ENCODE results near the gene ADORA3. TPM values are rescaled to one million over a fixed set of nuclear protein-coding genes. Genes with fewer than 3 reads are reported as not detected.

ADORA3 gene
- total RNA-seq, 1 experiment from 2014 or later = 0.15 TPM

DNA sequence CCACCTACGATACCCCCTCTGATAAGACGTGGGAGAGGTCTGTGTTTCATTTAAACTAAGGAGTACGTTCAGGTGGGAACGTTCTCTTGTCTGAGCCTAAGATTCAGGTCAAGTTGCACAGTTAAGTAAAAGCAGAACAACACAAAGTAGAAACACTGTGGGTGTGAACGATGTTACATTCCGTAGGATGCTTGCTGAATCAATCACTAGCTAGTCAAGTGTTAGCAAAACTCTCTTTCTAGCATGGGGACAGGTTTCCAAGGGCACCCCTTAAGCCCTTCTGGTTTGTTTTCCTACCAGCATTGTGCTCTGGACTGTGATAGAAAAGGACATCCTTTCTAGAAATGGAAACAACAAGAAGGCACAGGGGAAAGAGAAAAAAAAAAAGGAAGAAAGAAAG, 16.3 kb downstream of the ADORA3 start:
- Mint-ChIP-seq H3K4me3 (no peak overlapping the region), H3K4me1 (no peaks in the 10 kb centered on the region), H3K9me3 (peaks cover 1% of the 10 kb centered on the region; the same call in 1 of the 2 replicates), H3K36me3 (no peaks in the 10 kb centered on the region), H3K27ac (no peak overlapping the region), H3K27me3 (ENCODE audit: low read depth) (no peaks in the 10 kb centered on the region)
- no peak for ATAC-seq
- ChIA-PET POLR2A (no interaction called here), CTCF (interaction anchor here (0.8 to 1.6 kb wide), 2 partner anchors 20 to 29 kb away, joined by 3 to 4 read pairs; no protein-coding TSS in a partner anchor)
- TF ChIP-seq SMAD4 (CRISPR knock-in tag; IDR thresholded peaks at IDR 0.05) = no peak
- no peak for TF ChIP-seq NFE2L1 (CRISPR knock-in tag; IDR thresholded peaks at IDR 0.05)
- no peak for TF ChIP-seq FOXP4 (CRISPR knock-in tag; IDR thresholded peaks at IDR 0.05)
- TF ChIP-seq ZNF138 (CRISPR knock-in tag; conservative IDR thresholded peaks at IDR 0.05) = no peak
- TF ChIP-seq E2F1 (CRISPR knock-in tag; IDR thresholded peaks at IDR 0.05) = no peak
- TF ChIP-seq PRRX2 (CRISPR knock-in tag; IDR thresholded peaks at IDR 0.05) = no peak
- TF ChIP-seq, protein P1, sequence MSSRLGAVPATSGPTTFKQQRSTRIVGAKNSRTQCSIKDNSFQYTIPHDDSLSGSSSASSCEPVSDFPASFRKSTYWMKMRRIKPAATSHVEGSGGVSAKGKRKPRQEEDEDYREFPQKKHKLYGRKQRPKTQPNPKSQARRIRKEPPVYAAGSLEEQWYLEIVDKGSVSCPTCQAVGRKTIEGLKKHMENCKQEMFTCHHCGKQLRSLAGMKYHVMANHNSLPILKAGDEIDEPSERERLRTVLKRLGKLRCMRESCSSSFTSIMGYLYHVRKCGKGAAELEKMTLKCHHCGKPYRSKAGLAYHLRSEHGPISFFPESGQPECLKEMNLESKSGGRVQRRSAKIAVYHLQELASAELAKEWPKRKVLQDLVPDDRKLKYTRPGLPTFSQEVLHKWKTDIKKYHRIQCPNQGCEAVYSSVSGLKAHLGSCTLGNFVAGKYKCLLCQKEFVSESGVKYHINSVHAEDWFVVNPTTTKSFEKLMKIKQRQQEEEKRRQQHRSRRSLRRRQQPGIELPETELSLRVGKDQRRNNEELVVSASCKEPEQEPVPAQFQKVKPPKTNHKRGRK (CRISPR knock-in tag; IDR thresholded peaks at IDR 0.05; ENCODE audit: borderline replicate concordance) = no peak
- no peak for TF ChIP-seq NR3C1 (CRISPR knock-in tag; conservative IDR thresholded peaks at IDR 0.05; ENCODE audit: low read depth)
- TF ChIP-seq TCF7 (CRISPR knock-in tag; IDR thresholded peaks at IDR 0.05; ENCODE audit: low read depth) = no peak
- TF ChIP-seq, protein P2, sequence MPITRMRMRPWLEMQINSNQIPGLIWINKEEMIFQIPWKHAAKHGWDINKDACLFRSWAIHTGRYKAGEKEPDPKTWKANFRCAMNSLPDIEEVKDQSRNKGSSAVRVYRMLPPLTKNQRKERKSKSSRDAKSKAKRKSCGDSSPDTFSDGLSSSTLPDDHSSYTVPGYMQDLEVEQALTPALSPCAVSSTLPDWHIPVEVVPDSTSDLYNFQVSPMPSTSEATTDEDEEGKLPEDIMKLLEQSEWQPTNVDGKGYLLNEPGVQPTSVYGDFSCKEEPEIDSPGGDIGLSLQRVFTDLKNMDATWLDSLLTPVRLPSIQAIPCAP (CRISPR knock-in tag; IDR thresholded peaks at IDR 0.05) = no peak
- no peak for TF ChIP-seq RORB (CRISPR knock-in tag; IDR thresholded peaks at IDR 0.05)
- no peak for DNase-seq (ENCODE audit: low spot score)

DNA sequence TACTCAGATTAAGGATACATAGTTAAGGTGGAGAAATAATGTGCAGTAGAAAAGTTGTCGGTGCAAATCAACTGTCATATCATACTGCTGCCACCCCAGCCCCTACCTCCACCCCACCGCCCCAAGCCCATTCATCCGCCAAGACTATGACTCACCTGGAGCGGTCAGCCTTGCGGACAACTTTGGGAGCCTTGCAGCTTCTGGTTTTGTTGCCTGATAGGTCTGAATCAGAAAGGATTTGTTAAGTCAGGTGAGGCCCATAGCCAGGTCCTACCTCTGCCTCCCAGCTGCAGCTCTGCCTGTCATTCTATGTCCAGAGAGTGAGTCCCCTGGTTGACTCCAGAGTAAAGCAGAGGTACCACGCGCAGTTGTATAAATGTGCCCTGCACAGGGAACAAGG, 17.0 kb downstream of the ADORA3 start:
- ChIA-PET CTCF (interaction anchor here (0.8 kb wide), 1 partner anchor 21 kb away, joined by 3 read pairs; no protein-coding TSS in a partner anchor), POLR2A (no interaction called here)
- no peaks in the 10 kb centered on the region for H3K36me3 Mint-ChIP-seq
- ATAC-seq (no peak), DNase-seq (ENCODE audit: low spot score) (no peak)
- no peaks in the 10 kb centered on the region for H3K9me3 Mint-ChIP-seq
- no peak overlapping the region for H3K4me3 Mint-ChIP-seq
- H3K27ac Mint-ChIP-seq = no peak overlapping the region
- TF ChIP-seq ELF4 (CRISPR knock-in tag; IDR thresholded peaks at IDR 0.05; ENCODE audit: low read depth) = no peak
- TF ChIP-seq, protein P3, sequence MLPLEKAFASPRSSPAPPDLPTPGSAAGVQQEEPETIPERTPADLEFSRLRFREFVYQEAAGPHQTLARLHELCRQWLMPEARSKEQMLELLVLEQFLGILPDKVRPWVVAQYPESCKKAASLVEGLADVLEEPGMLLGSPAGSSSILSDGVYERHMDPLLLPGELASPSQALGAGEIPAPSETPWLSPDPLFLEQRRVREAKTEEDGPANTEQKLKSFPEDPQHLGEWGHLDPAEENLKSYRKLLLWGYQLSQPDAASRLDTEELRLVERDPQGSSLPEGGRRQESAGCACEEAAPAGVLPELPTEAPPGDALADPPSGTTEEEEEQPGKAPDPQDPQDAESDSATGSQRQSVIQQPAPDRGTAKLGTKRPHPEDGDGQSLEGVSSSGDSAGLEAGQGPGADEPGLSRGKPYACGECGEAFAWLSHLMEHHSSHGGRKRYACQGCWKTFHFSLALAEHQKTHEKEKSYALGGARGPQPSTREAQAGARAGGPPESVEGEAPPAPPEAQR (CRISPR knock-in tag; IDR thresholded peaks at IDR 0.05) = no peak
- no peak for TF ChIP-seq RORB (CRISPR knock-in tag; IDR thresholded peaks at IDR 0.05)
- TF ChIP-seq IRF2 (CRISPR knock-in tag; IDR thresholded peaks at IDR 0.05; ENCODE audit: borderline replicate concordance, low read depth) = no peak
- no peak for TF ChIP-seq SMAD3 (CRISPR knock-in tag; IDR thresholded peaks at IDR 0.05; ENCODE audit: borderline replicate concordance)
- TF ChIP-seq ZNF671 (CRISPR knock-in tag; IDR thresholded peaks at IDR 0.05) = no peak
- TF ChIP-seq MAX (CRISPR knock-in tag; IDR thresholded peaks at IDR 0.05) = no peak
- TF ChIP-seq ZNF263 (CRISPR knock-in tag; IDR thresholded peaks at IDR 0.05; ENCODE audit: low read depth) = no peak
- TF ChIP-seq, protein P4, sequence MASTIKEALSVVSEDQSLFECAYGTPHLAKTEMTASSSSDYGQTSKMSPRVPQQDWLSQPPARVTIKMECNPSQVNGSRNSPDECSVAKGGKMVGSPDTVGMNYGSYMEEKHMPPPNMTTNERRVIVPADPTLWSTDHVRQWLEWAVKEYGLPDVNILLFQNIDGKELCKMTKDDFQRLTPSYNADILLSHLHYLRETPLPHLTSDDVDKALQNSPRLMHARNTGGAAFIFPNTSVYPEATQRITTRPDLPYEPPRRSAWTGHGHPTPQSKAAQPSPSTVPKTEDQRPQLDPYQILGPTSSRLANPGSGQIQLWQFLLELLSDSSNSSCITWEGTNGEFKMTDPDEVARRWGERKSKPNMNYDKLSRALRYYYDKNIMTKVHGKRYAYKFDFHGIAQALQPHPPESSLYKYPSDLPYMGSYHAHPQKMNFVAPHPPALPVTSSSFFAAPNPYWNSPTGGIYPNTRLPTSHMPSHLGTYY (CRISPR knock-in tag; IDR thresholded peaks at IDR 0.05) = no peak
- TF ChIP-seq, protein P5, sequence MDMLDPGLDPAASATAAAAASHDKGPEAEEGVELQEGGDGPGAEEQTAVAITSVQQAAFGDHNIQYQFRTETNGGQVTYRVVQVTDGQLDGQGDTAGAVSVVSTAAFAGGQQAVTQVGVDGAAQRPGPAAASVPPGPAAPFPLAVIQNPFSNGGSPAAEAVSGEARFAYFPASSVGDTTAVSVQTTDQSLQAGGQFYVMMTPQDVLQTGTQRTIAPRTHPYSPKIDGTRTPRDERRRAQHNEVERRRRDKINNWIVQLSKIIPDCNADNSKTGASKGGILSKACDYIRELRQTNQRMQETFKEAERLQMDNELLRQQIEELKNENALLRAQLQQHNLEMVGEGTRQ (CRISPR knock-in tag; IDR thresholded peaks at IDR 0.05) = no peak
- TF ChIP-seq ZNF396 (CRISPR knock-in tag; IDR thresholded peaks at IDR 0.05; ENCODE audit: borderline replicate concordance) = no peak
- TF ChIP-seq, protein P6, sequence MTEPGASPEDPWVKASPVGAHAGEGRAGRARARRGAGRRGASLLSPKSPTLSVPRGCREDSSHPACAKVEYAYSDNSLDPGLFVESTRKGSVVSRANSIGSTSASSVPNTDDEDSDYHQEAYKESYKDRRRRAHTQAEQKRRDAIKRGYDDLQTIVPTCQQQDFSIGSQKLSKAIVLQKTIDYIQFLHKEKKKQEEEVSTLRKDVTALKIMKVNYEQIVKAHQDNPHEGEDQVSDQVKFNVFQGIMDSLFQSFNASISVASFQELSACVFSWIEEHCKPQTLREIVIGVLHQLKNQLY (CRISPR knock-in tag; IDR thresholded peaks at IDR 0.05) = no peak
- no peak for TF ChIP-seq ZNF416 (CRISPR knock-in tag; IDR thresholded peaks at IDR 0.05)
- no peak for TF ChIP-seq JUN (CRISPR knock-in tag; IDR thresholded peaks at IDR 0.05)
- no peak for TF ChIP-seq NR2C2 (CRISPR knock-in tag; IDR thresholded peaks at IDR 0.05)
- TF ChIP-seq FOXJ3 (CRISPR knock-in tag; IDR thresholded peaks at IDR 0.05; ENCODE audit: borderline replicate concordance) = no peak
- TF ChIP-seq ZNF423 (CRISPR knock-in tag; IDR thresholded peaks at IDR 0.05) = no peak
- no peaks in the 10 kb centered on the region for H3K4me1 Mint-ChIP-seq
- no peaks in the 10 kb centered on the region for H3K27me3 Mint-ChIP-seq (ENCODE audit: low read depth)
